ENCODE measurements around the gene NDUFAF4.

NDUFAF4 gene

DNA sequence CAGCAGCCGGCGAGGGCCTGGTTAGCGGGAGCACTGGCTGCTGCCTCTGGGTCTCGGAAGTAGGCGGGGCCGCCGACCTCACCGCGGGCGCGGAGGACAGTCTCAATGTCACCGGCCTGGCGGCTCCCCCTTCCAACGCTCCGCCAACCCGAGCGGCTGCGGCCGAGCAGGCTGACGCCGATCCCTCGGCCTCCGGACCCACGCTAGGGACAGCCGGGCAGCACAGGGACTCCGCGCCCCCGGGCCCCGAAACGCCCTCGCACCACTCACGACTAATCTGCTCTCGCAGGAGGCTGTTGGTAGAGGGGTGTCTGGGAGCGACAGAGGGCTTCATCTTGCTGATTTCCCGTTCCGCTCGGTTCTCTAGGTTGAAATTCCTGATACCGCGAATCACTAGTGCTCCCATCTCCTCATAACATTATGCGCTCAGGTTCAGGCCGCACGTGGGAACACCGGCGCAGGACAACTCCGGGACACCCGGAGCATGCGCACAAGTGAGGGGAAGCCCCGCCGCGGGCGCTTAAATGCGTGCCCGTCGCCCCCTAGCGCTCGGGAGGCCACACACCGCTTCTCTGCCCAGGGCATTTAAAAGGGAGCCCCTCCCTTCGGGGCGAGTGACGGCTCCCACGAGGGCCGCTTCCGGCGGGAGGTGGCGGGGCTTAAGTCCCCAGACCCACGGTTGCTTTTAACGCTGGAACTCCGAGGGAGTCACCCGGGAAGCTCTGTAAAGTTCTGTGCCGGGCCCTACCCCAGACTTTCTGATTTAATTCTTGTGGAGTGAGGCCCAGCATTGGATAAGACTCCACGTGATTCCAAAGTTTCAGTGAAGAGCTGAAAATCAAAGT lies at the start of gene NDUFAF4:
Gene NDUFAF4 (minus strand): TSS at position 496 of the 845 bp plus-strand sequence. CDS start 90 bp downstream, at position 406.
- peak within 1 kb of the TSS; percentile 91 for H3K4me3 Mint-ChIP-seq
- H3K9me3 Mint-ChIP-seq = no peaks in the 10 kb centered on the region
- peak within 1 kb of the TSS; percentile 97 for H3K27ac Mint-ChIP-seq
- peaks cover 21% of the 10 kb centered on the region for H3K4me1 Mint-ChIP-seq (ENCODE audit: low read depth)
- H3K36me3 Mint-ChIP-seq (ENCODE audit: low read depth) = peaks cover 16% of the 10 kb centered on the region
- peaks cover 4% of the 10 kb centered on the region for H3K27me3 Mint-ChIP-seq
- intact Hi-C loops (cut with micrococcal nuclease) = loop anchor here (1.0 to 10.0 kb wide), 2 partner anchors 376 to 497 kb away; partner anchors contain the start of gene UFL1

DNA sequence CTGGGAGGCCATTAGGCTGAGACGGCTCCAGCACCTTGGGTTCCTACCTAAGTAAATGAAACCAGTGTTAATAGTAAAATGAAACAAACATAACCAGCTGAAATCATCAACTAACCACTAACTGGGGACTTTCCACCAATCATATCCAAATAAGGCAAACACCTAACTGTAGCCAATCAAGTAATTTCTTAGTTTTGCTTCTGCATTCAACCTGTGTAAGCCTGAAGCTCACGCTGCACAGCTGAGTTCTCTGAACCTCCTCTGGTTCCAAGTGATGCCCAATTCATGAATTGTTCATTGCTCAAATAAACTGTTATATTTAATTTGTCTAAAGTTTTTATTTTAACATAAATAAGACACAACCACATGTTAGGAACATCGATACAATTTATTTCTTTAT lies 49.4 kb upstream of the NDUFAF4 start:
- Mint-ChIP-seq H3K27me3 (peaks cover 4% of the 10 kb centered on the region), H3K36me3 (ENCODE audit: low read depth) (no peaks in the 10 kb centered on the region), H3K27ac (no peak overlapping the region), H3K4me3 (no peak overlapping the region), H3K4me1 (ENCODE audit: low read depth) (no peaks in the 10 kb centered on the region), H3K9me3 (no peaks in the 10 kb centered on the region)
- intact Hi-C loops (cut with micrococcal nuclease) = no loop called here

DNA sequence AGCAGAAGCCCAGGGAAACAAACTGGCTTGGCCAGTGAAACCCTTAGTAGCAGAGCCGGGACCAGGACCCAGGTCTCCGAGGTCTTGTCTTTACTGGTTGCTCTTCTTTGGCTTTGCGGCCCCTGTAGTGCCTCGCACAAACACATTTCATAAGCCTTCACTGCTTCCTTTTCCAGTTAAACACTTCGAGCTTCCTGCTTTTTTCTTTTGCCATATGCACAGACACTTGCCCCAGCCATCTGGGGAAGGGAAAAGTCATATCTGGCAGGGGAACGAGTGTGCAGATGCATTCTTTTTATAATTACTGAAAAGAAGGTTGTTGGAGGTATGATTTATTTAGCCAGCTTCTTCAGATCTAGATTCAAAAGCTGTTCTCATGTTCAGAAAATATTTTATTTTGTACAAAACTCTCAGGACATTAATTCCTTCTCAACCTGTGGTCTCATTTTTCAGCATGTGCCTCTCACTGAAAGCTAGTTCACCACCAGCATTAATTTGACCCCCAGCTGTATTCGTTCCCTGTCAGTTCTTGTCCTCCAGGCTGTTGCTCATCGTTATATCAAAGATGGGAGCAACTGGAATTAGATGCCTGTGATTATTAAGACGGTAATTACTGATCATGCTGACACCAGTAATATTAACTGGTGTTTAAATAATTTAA lies 46.0 kb upstream of the NDUFAF4 start:
- intact Hi-C loops (cut with micrococcal nuclease) = no loop called here
- H3K36me3 Mint-ChIP-seq (ENCODE audit: low read depth) = no peaks in the 10 kb centered on the region
- H3K4me3 Mint-ChIP-seq = no peak overlapping the region
- H3K4me1 Mint-ChIP-seq (ENCODE audit: low read depth) = no peaks in the 10 kb centered on the region
- H3K27ac Mint-ChIP-seq = no peak overlapping the region
- no peaks in the 10 kb centered on the region for H3K9me3 Mint-ChIP-seq
- peaks cover 5% of the 10 kb centered on the region for H3K27me3 Mint-ChIP-seq

DNA sequence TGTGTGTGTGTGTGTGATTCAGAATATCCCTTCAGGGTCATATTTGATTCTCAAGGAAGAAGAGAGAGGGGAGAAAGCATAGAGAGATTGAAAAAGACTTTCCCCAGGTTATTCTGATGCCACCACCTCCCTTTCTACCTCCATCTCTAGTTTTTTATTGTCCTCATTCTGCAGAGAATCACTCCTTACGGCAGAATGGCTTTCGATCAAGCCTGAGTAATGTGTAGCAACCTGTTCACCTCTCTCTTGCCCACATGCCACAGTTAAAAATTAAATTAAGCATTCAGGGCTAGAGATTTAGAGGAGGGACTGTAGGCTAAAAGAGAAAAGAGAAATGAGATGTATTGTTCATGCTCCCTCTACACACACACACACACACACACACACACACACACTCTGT lies 45.0 kb upstream of the NDUFAF4 start:
- Mint-ChIP-seq H3K27ac (no peak overlapping the region), H3K36me3 (ENCODE audit: low read depth) (no peaks in the 10 kb centered on the region), H3K27me3 (peaks cover 5% of the 10 kb centered on the region), H3K4me3 (no peak overlapping the region), H3K4me1 (ENCODE audit: low read depth) (no peaks in the 10 kb centered on the region), H3K9me3 (no peaks in the 10 kb centered on the region)
- intact Hi-C loops (cut with micrococcal nuclease) = no loop called here

DNA sequence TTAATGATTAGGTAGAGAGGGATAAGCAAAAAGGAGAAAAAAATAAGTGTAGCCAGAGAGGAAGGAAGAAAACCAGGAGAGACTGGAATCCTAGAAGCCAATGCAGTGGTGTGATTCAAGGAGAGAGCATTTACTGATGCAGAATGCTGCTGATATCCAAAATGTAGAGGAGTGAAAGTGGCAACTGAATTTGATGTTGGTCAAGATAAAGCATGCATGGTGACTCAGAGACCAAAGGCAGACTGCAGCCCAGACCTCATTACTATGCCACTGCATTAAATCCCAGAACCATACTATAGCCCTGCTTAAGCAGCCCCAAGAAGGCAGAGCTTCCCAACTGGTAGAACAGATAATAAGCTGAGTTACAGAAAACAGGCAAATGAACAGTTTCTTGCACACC lies 42.6 kb upstream of the NDUFAF4 start:
- no peaks in the 10 kb centered on the region for H3K9me3 Mint-ChIP-seq
- intact Hi-C loops (cut with micrococcal nuclease) = no loop called here
- no peaks in the 10 kb centered on the region for H3K4me1 Mint-ChIP-seq (ENCODE audit: low read depth)
- H3K36me3 Mint-ChIP-seq (ENCODE audit: low read depth) = no peaks in the 10 kb centered on the region
- no peak overlapping the region for H3K4me3 Mint-ChIP-seq
- H3K27me3 Mint-ChIP-seq = peaks cover 5% of the 10 kb centered on the region
- no peak overlapping the region for H3K27ac Mint-ChIP-seq

DNA sequence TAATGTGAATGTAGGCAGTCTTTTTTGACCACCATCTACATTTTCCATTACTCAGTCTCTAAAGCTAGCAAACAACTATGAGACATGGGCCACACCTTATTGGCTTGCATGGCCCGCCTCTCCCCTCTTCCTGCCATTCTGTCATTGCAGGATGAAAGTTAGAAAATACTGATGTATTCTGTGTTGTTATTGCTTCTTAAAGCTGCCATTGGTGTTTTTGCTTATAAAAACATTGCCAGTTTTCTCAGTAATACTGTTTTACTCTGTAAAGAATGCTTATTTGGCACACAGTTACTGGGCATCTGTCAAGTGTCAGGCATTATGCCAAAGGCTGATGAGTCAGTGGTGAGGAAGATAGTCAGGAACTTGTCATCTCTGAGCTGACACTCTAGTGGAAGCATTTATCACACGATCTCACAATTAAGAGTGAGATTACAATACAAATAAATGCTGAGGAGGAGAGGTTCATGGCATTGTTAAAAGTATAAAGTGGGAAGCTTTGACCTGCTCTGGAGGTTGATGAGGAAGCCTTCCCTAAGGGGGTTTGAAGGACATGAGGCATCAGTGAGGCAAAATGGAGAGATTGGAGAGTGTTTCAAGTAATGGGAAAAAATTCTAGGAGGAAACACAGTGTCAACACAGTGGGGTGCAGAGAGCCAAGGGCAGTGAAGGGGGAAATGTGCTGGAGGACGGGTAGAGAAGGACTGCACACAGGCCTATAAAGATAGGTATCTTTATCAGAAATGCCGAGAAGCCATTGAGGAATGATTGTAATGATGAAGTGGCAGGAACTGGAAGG lies 41.5 kb upstream of the NDUFAF4 start:
- Mint-ChIP-seq H3K4me3 (no peak overlapping the region), H3K27me3 (peaks cover 3% of the 10 kb centered on the region), H3K27ac (no peak overlapping the region), H3K36me3 (ENCODE audit: low read depth) (no peaks in the 10 kb centered on the region), H3K4me1 (ENCODE audit: low read depth) (no peaks in the 10 kb centered on the region), H3K9me3 (no peaks in the 10 kb centered on the region)
- intact Hi-C loops (cut with micrococcal nuclease) = no loop called here

DNA sequence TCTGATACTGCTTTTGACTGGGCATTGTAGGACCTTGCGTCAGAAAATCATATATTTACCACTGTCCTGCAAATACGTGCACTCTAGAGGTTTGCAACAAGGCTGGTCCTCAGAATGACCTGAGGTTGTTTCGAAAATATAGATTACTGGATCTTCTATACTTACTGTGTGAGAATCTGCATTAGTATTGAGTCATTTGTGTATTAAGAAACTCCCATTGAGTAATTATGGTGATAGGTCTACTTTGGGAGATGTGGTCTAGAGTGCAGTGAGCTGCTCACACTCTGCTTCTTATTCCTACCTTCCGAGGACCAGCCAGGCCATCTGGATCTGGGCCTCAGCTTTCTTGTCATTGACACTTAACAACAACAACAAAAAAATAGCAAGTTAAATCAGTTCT lies 36.4 kb upstream of the NDUFAF4 start:
- Mint-ChIP-seq H3K27me3 (peaks cover 3% of the 10 kb centered on the region), H3K4me1 (ENCODE audit: low read depth) (no peaks in the 10 kb centered on the region), H3K9me3 (no peaks in the 10 kb centered on the region), H3K36me3 (ENCODE audit: low read depth) (no peaks in the 10 kb centered on the region), H3K27ac (no peak overlapping the region), H3K4me3 (no peak overlapping the region)
- intact Hi-C loops (cut with micrococcal nuclease) = no loop called here

DNA sequence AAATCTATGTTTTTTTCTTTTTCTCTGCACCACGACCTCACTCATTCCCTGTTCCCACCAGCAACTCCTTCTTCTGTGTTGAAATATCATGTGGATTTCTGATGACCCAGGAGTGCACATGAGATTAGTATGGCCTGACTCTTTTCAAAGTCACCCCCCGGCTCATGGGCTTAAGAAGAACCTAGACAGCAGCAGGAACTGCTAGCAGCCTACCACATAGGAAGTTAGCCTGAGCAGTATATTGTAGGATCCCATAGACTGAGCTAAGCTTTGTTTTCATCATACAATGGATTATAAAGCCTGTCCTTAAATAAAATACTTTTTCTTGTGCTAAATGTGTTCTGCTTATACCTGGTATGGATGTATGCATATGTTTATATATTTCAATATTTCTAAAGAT lies 33.5 kb upstream of the NDUFAF4 start:
- Mint-ChIP-seq H3K36me3 (ENCODE audit: low read depth) (no peaks in the 10 kb centered on the region), H3K27ac (no peak overlapping the region), H3K27me3 (peaks cover 18% of the 10 kb centered on the region), H3K4me1 (ENCODE audit: low read depth) (no peaks in the 10 kb centered on the region), H3K9me3 (no peaks in the 10 kb centered on the region), H3K4me3 (no peak overlapping the region)
- intact Hi-C loops (cut with micrococcal nuclease) = no loop called here

DNA sequence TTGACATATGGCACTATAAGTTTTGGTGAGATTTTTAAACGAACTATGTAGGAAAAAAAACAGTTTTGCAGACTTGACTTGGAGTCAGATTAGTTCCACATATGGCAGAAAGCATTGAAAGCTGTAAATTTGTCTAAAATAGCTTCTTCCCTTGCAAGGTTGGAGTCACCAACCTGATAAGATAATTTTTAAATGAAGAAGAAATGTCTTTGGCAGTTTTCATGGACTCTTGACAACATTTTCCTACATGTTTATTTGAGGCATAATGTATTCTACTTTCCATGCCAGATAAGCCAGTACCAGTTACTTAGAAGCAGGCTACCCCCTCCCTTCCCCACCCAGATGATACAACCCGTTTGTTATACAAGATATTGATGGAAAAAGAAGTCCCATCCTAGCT lies 32.0 kb upstream of the NDUFAF4 start:
- no peak overlapping the region for H3K27ac Mint-ChIP-seq
- peaks cover 8% of the 10 kb centered on the region for H3K4me1 Mint-ChIP-seq (ENCODE audit: low read depth)
- intact Hi-C loops (cut with micrococcal nuclease) = no loop called here
- peaks cover 3% of the 10 kb centered on the region for H3K36me3 Mint-ChIP-seq (ENCODE audit: low read depth)
- no peak overlapping the region for H3K4me3 Mint-ChIP-seq
- no peaks in the 10 kb centered on the region for H3K9me3 Mint-ChIP-seq
- peaks cover 33% of the 10 kb centered on the region for H3K27me3 Mint-ChIP-seq

DNA sequence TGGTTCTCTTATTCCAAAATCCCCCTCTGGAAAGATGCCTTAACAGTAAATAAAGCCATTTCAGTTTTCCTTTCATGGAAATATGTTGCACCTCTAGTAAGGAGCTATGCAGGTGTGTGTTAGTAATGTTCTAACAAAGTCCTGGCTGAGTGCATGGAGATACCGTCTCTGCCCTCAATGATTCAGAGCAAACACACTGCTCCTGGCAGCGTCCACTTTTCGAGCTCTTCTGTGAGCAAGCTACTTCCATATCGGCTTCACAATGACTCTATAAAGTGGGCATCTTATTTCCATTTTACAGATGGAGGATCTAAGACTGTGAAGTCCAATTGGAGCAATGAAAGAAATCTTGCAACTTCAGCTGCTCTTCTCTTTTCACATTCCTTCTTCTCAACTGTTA lies 30.0 kb upstream of the NDUFAF4 start:
- peaks cover 43% of the 10 kb centered on the region for H3K27me3 Mint-ChIP-seq
- peaks cover 12% of the 10 kb centered on the region for H3K36me3 Mint-ChIP-seq (ENCODE audit: low read depth)
- intact Hi-C loops (cut with micrococcal nuclease) = no loop called here
- peaks cover 17% of the 10 kb centered on the region for H3K4me1 Mint-ChIP-seq (ENCODE audit: low read depth)
- H3K9me3 Mint-ChIP-seq = no peaks in the 10 kb centered on the region
- H3K4me3 Mint-ChIP-seq = no peak overlapping the region
- no peak overlapping the region for H3K27ac Mint-ChIP-seq

DNA sequence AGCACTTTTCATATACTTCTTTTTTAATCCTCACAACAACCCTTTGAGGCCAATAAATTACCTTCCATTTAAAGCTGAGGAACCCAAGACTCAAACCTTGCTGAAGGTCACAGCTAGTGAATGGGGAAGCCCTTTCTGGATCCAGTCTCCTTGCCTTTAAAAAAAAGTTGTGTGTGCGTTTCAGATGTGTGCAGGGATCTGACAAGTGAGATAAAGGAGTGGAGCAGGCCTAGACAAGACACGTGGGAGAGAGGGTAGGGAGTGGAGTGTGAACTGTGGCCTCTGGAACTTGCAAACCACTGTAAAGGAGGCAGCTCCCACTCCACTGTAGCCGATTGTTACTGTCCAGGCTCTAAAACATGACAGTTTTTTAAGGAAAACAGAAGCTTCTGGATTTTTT lies 28.7 kb upstream of the NDUFAF4 start:
- Mint-ChIP-seq H3K27ac (no peak overlapping the region), H3K9me3 (no peaks in the 10 kb centered on the region), H3K36me3 (ENCODE audit: low read depth) (peaks cover 12% of the 10 kb centered on the region), H3K27me3 (peaks cover 45% of the 10 kb centered on the region), H3K4me3 (no peak overlapping the region), H3K4me1 (ENCODE audit: low read depth) (peaks cover 17% of the 10 kb centered on the region)
- intact Hi-C loops (cut with micrococcal nuclease) = no loop called here

DNA sequence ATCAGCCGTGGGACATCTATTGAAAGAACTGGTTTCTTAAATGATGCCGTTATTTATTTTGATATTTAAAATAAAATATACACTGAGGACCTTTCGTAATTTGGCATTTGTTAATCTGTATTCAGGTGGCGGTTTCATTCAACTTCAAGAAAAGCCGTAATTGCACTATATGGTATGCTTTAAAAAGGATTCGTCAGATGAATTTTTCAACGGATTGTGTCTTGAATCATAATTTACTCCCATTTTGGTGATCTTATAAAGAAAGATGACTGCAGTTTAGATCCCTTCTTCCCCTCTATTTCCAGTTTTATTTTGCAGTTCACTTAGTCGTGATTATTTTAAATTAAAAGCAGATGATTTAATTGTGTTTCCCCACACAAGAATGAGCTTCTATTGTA lies 27.6 kb upstream of the NDUFAF4 start:
- peaks cover 12% of the 10 kb centered on the region for H3K36me3 Mint-ChIP-seq (ENCODE audit: low read depth)
- H3K27me3 Mint-ChIP-seq = peaks cover 46% of the 10 kb centered on the region
- no peak overlapping the region for H3K27ac Mint-ChIP-seq
- H3K4me1 Mint-ChIP-seq (ENCODE audit: low read depth) = peaks cover 17% of the 10 kb centered on the region
- H3K4me3 Mint-ChIP-seq = no peak overlapping the region
- no peaks in the 10 kb centered on the region for H3K9me3 Mint-ChIP-seq
- intact Hi-C loops (cut with micrococcal nuclease) = no loop called here

DNA sequence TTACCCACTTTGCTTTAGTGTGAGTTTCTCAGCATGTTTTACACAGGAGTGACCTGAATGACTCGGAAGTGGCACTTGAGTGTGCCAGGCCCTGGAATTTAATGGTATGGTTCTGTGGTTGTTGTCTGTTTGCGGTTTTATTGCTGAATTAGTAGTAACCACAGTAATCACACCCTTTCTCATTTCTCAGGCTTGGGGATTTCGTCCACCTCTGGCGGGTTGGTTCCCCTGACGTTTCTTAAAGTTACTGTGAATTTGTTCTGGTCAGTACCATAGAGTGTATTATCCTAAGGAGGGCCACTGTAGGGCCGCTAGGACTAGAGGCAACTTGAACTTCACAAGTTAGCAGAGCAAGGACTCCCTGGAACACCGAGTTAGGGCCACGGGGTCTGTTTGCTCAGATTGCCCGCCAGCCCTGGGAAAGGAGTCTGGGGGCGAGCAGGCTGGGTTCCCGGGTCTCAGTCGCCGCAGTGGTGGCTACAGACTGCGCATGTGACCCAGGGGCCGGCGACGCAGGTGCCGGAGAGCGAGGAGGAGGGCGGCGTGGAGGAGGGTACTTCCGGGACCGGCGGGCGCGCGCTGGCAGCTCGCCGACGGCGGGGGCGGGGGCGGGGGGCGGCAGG lies 26.3 kb upstream of the NDUFAF4 start:
- Mint-ChIP-seq H3K36me3 (ENCODE audit: low read depth) (peaks cover 12% of the 10 kb centered on the region), H3K27me3 (peaks cover 50% of the 10 kb centered on the region), H3K4me3 (peak overlapping the region; percentile 97), H3K4me1 (ENCODE audit: low read depth) (peaks cover 17% of the 10 kb centered on the region), H3K9me3 (no peaks in the 10 kb centered on the region), H3K27ac (peak overlapping the region; percentile 82)
- intact Hi-C loops (cut with micrococcal nuclease) = no loop called here
